ENCODE data around the gene EIF4E2.
"Not testable (repeated sequence)": the region's sequence is repeated elsewhere in the genome, so short reads cannot be mapped to it uniquely, and the experiment has no call there.

Gene EIF4E2

DNA sequence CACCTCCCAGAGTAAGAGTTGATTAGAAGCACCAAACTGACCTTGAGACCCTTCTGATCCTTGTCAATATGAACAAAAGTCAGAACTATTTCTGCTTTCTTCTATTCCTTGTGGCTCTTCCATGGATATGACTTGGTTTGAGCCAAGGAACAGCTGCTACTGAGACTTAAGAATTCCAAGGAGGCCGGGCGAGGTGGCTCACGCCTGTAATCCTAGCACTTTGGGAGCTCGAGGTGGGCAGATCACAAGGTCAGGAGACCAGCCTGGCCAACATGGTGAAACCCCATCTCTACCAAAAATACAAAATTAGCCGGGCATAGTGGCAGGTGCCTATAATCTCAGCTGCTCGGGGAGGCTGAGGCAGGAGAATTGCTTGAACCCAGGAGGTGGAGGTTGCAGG lies 20.0 kb downstream of the EIF4E2 start:
- not testable (repeated sequence) for DNase-seq

DNA sequence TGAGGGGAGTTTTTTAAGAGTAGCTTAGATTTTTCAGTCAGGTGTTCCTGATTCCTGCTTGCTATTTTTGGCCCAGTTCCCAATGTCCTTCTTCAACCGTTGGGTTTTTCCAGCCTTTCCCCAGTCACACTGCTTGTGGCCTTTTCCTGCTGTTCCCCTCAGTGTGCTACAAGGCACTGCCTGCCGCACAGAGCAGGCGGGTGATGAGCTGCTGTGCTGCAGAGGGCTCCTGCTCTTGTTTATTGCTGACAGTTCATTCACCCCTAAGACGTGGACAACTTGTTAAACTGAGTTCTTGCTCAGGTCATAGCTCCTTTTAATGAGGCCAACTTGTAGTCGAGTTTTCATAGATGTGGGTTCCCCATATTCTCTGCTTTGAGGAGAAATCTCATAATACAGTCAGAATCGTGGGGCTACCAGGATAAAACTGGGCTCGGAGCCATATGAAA lies 20.6 kb downstream of the EIF4E2 start:
- no peak for DNase-seq

GRCh38 chr2:232573042-232573441 lies 22.6 kb downstream of the EIF4E2 start:
- DNase-seq, result no peak

DNA sequence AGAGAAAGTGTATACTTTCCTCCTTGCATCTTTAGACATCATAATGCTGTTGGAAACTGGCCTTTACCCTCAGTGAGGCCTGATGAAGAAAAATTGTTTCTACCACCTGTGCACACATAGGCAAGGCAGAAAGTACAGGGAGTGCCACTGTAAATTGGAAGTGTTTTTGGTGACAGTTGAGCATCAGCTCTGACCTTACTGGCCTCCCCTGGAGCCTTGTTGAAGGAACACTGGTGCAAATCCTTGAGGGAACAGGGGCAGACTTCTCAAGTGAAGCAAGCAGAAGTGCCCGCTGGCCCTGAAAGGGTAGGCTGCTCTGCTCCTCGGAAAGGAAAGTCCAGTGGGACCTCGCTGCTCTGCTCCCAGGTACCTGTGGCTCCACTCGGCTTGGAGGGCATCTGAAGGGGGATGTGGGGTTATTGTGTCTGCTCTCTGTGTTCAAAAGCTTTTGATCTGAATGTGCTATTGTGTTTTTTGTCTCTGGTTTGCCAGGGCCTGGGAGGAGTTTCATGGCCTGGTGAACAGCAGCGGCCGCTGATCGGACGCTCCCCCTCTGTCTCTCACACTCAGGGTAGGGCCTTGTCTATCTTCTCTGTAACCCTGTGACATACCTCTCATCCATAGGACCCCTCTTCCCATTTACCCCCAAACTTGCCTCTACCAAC lies 23.4 kb downstream of the EIF4E2 start:
- no peak for DNase-seq

- no peak for DNase-seq
These were observed 24.4 kb downstream of the EIF4E2 start for GRCh38 chr2:232574674-232575403.

DNA sequence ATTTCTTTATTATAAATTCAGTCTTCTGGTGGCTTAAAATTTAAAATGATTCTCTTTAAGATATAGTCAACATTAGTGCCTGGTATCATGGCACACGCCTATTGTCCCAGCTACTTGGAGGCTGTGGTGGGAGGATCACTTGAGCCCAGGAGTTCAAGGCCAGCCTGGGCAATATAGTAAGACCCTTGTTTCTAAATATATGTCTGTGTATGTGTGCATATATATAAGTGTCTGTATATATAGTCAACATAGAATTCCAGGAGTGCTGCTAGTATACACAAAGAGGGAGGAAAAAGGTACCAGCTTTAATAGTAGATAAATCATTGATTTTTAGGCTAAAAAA lies 24.9 kb downstream of the EIF4E2 start:
- DNase-seq, result no peak

DNA sequence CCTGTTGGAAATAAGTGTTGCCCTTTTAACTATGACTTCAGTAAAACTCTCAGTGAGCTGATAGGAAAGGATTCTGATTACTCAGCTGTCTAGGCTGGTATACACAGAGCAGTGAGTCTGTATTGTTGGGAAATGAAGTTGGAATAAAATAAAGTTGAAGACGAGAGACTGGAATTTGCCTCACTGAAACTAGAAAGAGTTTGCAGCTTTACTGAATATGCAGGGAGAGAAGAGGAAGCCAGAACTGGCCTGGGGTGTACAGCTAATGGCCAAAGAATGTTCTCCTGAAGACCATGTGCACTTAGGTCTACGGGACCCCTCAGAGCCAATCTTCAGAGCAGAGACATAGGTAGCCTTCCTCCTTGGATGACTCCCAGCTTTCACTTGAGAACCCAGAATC lies 26.5 kb downstream of the EIF4E2 start:
- no peak for DNase-seq

- no peak for DNase-seq
These were observed 27.4 kb downstream of the EIF4E2 start for GRCh38 chr2:232577841-232578240.

DNA sequence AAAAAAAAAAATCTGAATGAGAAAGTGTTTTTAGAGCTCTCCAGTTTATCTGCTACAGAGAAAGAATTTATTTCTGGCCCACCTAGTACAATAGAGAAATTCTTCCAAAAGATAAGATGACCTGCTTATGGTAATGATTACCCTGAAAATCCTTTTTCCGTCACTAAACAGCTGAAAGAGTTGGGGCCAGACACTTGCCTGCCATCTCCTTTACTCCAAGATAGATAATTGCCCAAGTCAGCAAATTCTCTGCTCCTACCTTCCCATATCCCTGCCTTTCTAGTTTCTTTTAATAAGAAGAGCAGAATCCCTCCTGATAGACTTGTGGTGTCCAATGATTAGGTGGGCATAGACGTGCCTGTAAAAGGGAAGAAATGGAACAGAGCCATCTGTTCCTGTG lies 28.1 kb downstream of the EIF4E2 start:
- DNase-seq, result no peak

GRCh38 chr2:232580648-232580981 lies 30.1 kb downstream of the EIF4E2 start:
- no peak for DNase-seq

GRCh38 chr2:232581725-232582124 lies 31.2 kb downstream of the EIF4E2 start:
- no peak for DNase-seq

DNA sequence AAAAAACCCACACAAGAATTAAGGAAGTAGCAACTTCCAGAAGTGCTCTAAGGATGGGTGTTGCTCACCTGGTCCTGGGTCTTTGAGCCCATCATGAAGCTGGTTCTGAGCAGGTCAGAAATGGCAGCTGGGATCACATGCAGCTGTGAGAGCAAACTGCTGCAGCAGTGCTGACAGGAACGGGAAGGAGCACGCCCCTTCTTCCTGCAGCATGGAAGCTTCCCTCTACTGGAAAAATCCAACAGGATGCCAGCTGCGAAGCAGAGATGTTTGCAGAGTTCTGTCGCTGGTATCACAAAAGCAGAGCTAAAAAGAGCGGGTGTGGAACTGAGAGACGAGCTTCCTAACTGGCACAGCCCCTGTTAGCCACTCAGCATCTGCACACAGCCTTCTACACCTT lies 33.7 kb downstream of the EIF4E2 start:
- no peak for DNase-seq

- no peak for DNase-seq
These were observed 36.5 kb downstream of the EIF4E2 start for GRCh38 chr2:232586943-232587505.

GRCh38 chr2:232587512-232587911 lies 37.0 kb downstream of the EIF4E2 start:
- no peak for DNase-seq

- DNase-seq, result no peak
These were observed 37.5 kb downstream of the EIF4E2 start for GRCh38 chr2:232588031-232588430.

DNA sequence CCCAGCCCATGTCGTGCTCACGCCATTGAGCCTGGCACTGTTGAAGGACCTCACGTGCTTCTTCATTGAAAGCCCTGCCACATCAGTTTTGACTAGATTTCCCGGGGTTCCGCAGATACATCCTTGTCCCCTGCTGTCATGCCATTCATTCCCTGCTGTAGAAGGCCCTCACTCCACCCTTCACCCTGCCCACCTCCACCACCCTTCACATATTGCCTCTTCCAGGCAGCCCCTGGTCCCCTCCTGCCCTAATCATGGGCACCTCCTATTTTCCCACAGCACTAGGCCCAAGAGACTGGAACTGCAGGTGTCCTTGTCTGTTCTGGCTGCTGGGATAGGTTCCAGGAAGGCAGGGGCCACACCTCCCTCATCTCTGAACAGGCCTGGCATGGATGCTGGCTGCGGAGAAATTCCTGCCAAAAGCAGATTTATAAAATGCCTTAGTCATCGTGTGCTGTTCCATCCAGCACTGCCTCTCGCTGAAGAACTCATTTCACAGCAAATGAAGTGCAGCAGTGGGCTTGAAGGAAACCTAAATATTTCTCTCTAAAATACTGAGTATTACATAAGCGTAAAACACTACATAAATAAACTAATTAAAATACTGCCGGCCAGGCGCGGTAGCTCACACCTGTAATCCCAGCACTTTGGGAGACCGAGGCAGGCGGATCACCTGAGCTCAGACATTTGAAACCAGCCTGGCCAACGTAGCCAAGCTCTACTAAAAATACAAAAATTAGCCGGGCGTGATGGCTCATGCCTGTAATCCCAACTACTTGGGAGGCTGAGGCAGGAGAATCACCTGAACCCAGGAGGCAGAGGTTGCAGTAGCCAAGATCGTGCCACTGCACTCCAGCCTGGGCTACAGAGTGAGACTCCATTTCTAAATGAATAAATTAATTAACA lies 38.4 kb downstream of the EIF4E2 start:
- no peak for DNase-seq

DNA sequence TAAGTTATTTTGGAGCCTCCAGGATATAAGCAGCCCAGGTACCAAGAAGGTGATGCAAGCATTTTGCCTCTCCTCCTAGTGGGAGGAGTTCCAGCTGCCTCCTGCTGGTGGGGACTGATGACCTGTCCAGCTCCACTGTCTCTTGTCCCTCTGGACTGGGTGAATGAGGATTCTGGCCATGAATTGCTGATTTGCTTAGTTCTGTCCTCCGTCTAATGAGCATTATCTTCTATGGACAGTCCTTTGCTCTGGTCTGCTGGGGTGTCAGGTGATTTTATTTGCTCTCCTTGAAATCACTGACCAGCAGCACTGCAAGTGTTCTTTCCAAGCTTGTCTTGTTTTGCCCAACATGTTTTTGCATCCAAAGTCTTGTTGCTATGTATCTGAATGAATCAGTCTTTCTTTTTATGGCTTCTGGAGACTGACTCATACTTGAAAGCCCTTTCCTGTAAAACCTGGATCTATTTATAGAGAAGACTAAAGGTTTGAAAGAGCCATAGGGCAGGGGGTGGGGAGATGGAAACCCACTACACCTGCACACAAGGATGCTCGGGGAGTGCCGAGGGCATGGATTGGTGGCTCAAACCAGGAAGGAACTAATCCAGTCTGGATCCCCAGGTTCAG lies 42.4 kb downstream of the EIF4E2 start:
- DNase-seq, result no peak

DNA sequence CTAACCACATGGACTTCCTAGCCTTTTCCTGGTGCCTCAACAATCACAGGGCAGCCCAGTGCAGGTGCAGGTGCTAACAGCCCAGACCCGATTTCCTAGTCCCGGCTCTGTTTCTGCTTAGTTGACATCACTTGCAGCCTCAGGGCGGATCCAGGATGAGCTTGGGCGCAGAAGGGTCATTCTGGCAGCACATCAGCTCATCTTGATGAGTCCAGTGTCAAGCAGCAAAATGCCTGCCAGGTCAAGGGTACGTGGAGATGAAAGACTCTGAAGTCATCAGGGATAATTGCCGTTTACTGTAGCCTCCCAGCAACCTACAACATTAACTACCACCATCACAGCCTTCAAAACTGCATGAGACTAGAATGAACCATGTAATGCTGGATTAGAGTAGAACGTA lies 43.5 kb downstream of the EIF4E2 start:
- DNase-seq, result no peak

DNA sequence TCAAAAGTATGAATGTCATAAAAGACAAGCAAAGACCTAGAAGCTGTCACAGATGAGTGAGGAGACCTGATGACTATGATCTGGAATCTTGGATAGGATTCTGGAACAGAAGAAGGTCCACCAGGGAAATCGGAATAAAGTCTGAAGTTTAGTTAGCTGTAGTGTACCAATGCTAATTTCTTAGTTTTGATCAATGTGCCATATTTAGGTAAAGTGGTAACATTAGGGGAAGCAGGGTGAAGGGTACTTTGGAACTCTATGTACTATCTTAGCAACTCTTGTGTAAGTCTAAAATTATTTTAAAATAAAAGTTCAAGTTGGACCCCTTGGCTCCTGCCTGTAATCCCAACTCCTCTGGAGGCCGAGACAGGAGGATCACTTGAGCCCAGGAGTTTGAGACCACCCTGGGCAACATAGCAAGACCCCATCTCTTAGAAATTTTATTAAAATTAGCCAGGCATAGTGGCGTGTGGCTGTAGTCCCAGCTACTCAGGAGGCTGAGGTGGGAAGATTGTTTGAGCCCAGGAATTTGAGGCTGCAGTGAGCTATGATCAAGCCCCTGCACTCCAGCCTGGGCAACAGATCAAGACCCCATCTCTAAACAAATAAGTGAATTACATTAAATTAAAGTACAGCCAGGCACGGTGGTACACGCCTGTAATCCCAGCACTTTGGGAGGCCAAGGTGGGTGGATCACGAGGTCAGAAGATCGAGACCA lies 47.0 kb downstream of the EIF4E2 start:
- DNase-seq, result no peak

- DNase-seq, result no peak
These were observed 47.8 kb downstream of the EIF4E2 start for GRCh38 chr2:232598293-232598692.

DNA sequence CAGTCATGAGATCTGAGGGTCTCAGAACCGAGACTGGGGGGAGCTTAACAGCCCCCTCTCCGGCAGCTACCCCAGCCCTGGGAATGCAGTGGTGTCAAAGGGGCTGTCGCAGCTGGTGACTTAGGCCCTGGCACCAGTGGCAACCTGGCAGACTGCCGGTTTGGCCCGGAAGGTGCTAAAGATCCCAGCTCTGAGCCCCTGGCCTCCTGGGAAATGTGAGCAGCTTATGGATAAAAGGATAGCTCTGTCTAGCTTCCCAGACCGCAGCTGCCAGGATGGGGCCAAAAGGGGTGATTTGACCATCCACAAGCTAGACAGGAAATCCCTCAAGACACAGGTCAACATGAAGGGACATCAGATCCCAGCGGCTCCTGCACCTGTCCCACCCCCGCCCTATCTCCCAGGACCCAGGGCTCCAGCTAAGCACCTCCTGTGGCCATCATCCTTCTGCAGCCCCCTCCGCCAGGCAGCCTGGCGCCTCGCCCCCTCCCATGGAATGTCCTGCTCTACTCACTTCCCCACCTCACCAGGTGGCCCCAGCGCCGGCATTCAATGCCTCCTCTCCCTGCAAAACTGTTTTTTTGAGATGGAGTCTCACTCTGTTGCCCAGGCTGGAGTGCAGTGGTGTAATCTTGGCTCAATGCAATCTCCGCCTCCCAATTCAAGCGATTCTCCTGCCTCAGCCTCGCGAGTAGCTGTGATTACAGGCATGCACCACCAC lies 49.7 kb downstream of the EIF4E2 start:
- no peak for DNase-seq

GRCh38 chr2:232603283-232603682 lies 52.8 kb downstream of the EIF4E2 start:
- DNase-seq, result no peak

Data from activated CD4-positive, alpha-beta T cell treated with anti-CD3 and anti-CD28 coated beads for 4 hours (primary cell).